Smooth muscle cell (in vitro differentiated cells): ENCODE results near the gene TBX10. TPM values are rescaled to one million over a fixed set of nuclear protein-coding genes. Genes with fewer than 3 reads are reported as not detected.
A peak's percentile ranks its signal among the peaks of the same experiment; 100 is the strongest.

Source experiments
- DNase-seq: peaks from one replicate; lab custom pipeline; 2025; ENCODE audit not compliant: unreplicated experiment; lab: John Stamatoyannopoulos, UW
- H2AFZ ChIP-seq: fragments of 200-600 bp; sonication (generic); 2 replicates; pipeline ENCODE4 v1.6.0; 2016; ENCODE audit warnings: antibody characterized with exemption, low read depth, mild to moderate bottlenecking
- H3F3A ChIP-seq: fragments of 200-600 bp; sonication (generic); 2 replicates; pipeline ENCODE4 v1.6.0; 2017; ENCODE audit warnings: antibody characterized with exemption, low read depth
- H3K27ac ChIP-seq: fragments of 200-600 bp; sonication (generic); 2 replicates; pipeline ENCODE4 v1.5.1; 2016; ENCODE audit warnings: low read depth, mild to moderate bottlenecking
- H3K27me3 ChIP-seq: fragments of 200-600 bp; sonication (generic); 2 replicates; pipeline ENCODE4 v1.6.1; 2016; ENCODE audit warnings: low read depth, mild to moderate bottlenecking
- H3K36me3 ChIP-seq: fragments of 200-600 bp; sonication (generic); 2 replicates; pipeline ENCODE4 v1.5.1; 2016; ENCODE audit warnings: low read depth
- H3K4me1 ChIP-seq: fragments of 200-600 bp; sonication (generic); 2 replicates; pipeline ENCODE4 v1.5.1; 2016; ENCODE audit warnings: low read depth
- H3K4me2 ChIP-seq: fragments of 200-600 bp; sonication (generic); 2 replicates; pipeline ENCODE4 v1.6.0; 2016; ENCODE audit warnings: mild to moderate bottlenecking
- H3K4me3 ChIP-seq: fragments of 200-600 bp; sonication (generic); 2 replicates; pipeline ENCODE4 v1.5.1; 2016; ENCODE audit warnings: mild to moderate bottlenecking
- H3K79me2 ChIP-seq: fragments of 200-600 bp; sonication (generic); 2 replicates; pipeline ENCODE4 v1.6.0; 2016; ENCODE audit warnings: low read depth, mild to moderate bottlenecking
- H3K9ac ChIP-seq: fragments of 200-600 bp; sonication (generic); 2 replicates; pipeline ENCODE4 v1.6.0; 2016; ENCODE audit warnings: low read depth
- H3K9me3 ChIP-seq: fragments of 200-600 bp; sonication (generic); replicated peaks from 2 replicates; pipeline ENCODE4 v1.5.1; 2016; ENCODE audit warnings: low read depth
- H4K20me1 ChIP-seq: fragments of 200-600 bp; sonication (generic); 2 replicates; pipeline ENCODE4 v1.6.0; 2016; ENCODE audit warnings: low read depth
- WGBS: methylation state at CpG from one replicate; pipeline ENCODE4 v1.1.7; 2016; ENCODE audit warnings: low lambda C conversion rate; 5-methylcytosine and 5-hydroxymethylcytosine counted together
- polyA plus RNA-seq: library from polyadenylated mRNA; unstranded; fragments of >200 nt; fragmentation: Nextera tagmentation; extraction: Ambion mirVana; gene quantifications from 2 replicates; pipeline ENCODE4 v1.2.1, GENCODE V29; 2016
- total RNA-seq: library from RNA; depleted of rRNA; stranded (reverse); fragments of >200 nt; gene quantifications from 2 replicates; pipeline ENCODE4 v1.2.3, GENCODE V29; 2014
- TF ChIP-seq, protein P1 (sequence below): fragments of 200-600 bp; sonication (generic); IDR thresholded peaks from 2 replicates; pipeline ENCODE4 v1.5.1; 2017; ENCODE audit warnings: borderline replicate concordance, mild to moderate bottlenecking, antibody characterized with exemption; ENCODE audit not compliant: insufficient read depth, poor library complexity, severe bottlenecking

Gene TBX10
- total and polyA plus RNA-seq, 2 experiments from 2014 or later = not detected

DNA sequence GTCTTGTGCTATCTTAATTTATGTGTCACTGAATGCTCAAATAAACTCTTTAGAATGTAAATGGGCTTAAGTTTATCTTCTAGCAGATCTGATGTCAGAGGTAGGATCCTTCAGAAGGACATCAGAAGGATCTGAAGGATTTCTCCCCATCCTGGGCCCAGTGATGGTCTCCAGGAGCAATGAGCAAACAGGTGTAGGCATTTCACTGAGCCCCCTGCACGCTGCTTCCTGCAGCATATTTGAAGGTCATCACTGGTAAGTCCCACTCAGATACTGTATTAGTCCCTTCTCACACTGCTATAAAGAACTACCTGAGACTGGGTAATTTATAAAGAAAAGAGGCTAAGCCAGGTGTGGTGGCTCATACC, 51.4 kb downstream of the TBX10 start:
- Histone ChIP-seq H3K9me3 (no peaks in the 10 kb centered on the region), H3K27ac (no peak overlapping the region), H3K36me3 (no peaks in the 10 kb centered on the region), H2AFZ (no peak overlapping the region), H3K79me2 (peaks cover 20% of the 10 kb centered on the region), H3K4me2 (no peak overlapping the region), H3K4me3 (no peak overlapping the region), H3K9ac (no peak overlapping the region), H3K27me3 (no peaks in the 10 kb centered on the region), H3F3A (peaks cover 12% of the 10 kb centered on the region), H4K20me1 (peaks cover 29% of the 10 kb centered on the region), H3K4me1 (peaks cover 9% of the 10 kb centered on the region)
- DNase-seq = no peak
- WGBS = 95% methylated on average over 1 of the region's 1 CpG
- TF ChIP-seq, protein P1, sequence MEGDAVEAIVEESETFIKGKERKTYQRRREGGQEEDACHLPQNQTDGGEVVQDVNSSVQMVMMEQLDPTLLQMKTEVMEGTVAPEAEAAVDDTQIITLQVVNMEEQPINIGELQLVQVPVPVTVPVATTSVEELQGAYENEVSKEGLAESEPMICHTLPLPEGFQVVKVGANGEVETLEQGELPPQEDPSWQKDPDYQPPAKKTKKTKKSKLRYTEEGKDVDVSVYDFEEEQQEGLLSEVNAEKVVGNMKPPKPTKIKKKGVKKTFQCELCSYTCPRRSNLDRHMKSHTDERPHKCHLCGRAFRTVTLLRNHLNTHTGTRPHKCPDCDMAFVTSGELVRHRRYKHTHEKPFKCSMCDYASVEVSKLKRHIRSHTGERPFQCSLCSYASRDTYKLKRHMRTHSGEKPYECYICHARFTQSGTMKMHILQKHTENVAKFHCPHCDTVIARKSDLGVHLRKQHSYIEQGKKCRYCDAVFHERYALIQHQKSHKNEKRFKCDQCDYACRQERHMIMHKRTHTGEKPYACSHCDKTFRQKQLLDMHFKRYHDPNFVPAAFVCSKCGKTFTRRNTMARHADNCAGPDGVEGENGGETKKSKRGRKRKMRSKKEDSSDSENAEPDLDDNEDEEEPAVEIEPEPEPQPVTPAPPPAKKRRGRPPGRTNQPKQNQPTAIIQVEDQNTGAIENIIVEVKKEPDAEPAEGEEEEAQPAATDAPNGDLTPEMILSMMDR = no peak

DNA sequence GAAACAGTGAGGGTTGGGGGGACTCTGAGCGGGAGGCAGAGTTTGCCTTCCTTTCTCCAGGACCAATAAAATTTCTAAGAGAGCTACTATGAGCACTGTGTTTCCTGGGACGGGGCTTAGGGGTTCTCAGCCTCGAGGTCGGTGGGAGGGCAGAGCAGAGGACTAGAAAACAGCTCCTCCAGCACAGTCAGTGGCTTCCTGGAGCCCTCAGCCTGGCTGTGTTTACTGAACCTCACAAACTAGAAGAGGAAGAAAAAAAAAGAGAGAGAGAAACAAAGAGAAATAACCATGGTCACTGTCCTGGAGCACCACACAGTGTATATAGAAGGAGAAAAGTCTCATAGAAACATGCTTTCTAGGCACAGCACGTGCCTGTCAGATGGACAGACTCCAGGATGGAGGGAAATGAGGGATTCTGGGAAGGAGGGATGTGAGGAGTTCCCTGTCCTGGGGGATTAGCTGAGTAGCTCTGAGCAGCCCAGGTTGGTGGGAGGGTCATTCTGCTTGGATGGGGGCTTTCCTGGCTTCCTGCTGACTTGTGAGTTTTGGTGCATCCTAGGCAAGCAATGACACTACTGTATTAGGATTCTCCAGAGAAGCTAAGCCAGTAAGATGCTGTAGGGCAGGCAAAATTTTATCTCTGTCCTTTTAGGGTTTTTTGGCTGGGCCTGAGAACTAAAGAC, 52.9 kb downstream of the TBX10 start:
- TF ChIP-seq, protein P1 = no peak
- Histone ChIP-seq H3K36me3 (no peaks in the 10 kb centered on the region), H3K79me2 (peaks cover 20% of the 10 kb centered on the region), H3F3A (peaks cover 18% of the 10 kb centered on the region), H3K4me2 (no peak overlapping the region), H3K9me3 (no peaks in the 10 kb centered on the region), H3K4me1 (peaks cover 10% of the 10 kb centered on the region), H2AFZ (no peak overlapping the region), H3K27ac (no peak overlapping the region), H3K27me3 (no peaks in the 10 kb centered on the region), H3K4me3 (no peak overlapping the region), H4K20me1 (peaks cover 29% of the 10 kb centered on the region), H3K9ac (no peak overlapping the region)
- no peak for DNase-seq
- 98% methylated on average over 5 of the region's 5 CpGs for WGBS

DNA sequence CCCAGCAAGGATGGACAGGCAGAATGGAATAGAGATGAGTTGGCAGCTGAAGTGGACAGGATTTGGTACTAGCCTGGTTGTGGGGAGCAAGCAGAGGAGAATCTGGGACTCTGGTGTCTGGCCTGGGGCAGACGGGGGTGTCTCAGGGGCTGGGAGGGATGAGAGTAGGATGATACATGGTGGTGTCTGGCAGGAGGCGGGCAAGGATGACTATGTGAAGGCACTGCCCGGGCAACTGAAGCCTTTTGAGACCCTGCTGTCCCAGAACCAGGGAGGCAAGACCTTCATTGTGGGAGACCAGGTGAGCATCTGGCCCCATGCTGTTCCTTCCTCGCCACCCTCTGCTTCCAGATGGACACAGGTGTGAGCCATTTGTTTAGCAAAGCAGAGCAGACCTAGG, 53.7 kb downstream of the TBX10 start:
- peaks cover 29% of the 10 kb centered on the region for H4K20me1 ChIP-seq
- DNase-seq = no peak
- H3K9ac ChIP-seq = no peak overlapping the region
- H2AFZ ChIP-seq = no peak overlapping the region
- no peaks in the 10 kb centered on the region for H3K27me3 ChIP-seq
- H3K79me2 ChIP-seq = peaks cover 20% of the 10 kb centered on the region
- no peak overlapping the region for H3K4me3 ChIP-seq
- WGBS = 100% methylated on average over 4 of the region's 4 CpGs
- H3F3A ChIP-seq = peaks cover 18% of the 10 kb centered on the region
- no peak overlapping the region for H3K27ac ChIP-seq
- peak overlapping the region; percentile 95 for H3K4me2 ChIP-seq
- no peaks in the 10 kb centered on the region for H3K36me3 ChIP-seq
- peaks cover 17% of the 10 kb centered on the region for H3K4me1 ChIP-seq
- H3K9me3 ChIP-seq = no peaks in the 10 kb centered on the region
- TF ChIP-seq, protein P1 = no peak
